Activated T-cell treated with anti-CD3 and anti-CD28 coated beads for 1 hour (primary cell): ENCODE results near the gene STARD13.

Experiments used
- DNase-seq: peaks from one replicate; pipeline ENCODE4 v3.0.0-alpha.2; 2020; ENCODE audit warnings: low read depth

The STARD13 gene

GRCh38 chr13:33146843-33147611 is 138.5 kb downstream of the STARD13 start:
- DNase-seq: no peak

- no peak for DNase-seq
Observed at GRCh38 chr13:33145667-33146066, 139.9 kb downstream of the STARD13 start.

- DNase-seq: no peak
Observed at GRCh38 chr13:33144358-33144784, 141.2 kb downstream of the STARD13 start.

- no peak for DNase-seq
Observed at GRCh38 chr13:33139780-33140535, 145.6 kb downstream of the STARD13 start.

GRCh38 chr13:33139184-33139583 is 146.4 kb downstream of the STARD13 start:
- no peak for DNase-seq

GRCh38 chr13:33138441-33138840 is 147.1 kb downstream of the STARD13 start:
- DNase-seq: no peak

GRCh38 chr13:33137721-33138120 is 147.8 kb downstream of the STARD13 start:
- no peak for DNase-seq

GRCh38 chr13:33135097-33135496 is 150.5 kb downstream of the STARD13 start:
- DNase-seq: no peak

- DNase-seq: no peak
Observed at GRCh38 chr13:33134213-33134612, 151.3 kb downstream of the STARD13 start.

GRCh38 chr13:33132644-33133440 is 152.7 kb downstream of the STARD13 start:
- no peak for DNase-seq

- DNase-seq: no peak
Observed at GRCh38 chr13:33129886-33130285, 155.7 kb downstream of the STARD13 start.

GRCh38 chr13:33129094-33129832 is 156.3 kb downstream of the STARD13 start:
- DNase-seq: no peak

GRCh38 chr13:33128134-33128533 is 157.4 kb downstream of the STARD13 start:
- no peak for DNase-seq

- no peak for DNase-seq
Observed at GRCh38 chr13:33127009-33127551, 158.5 kb downstream of the STARD13 start.

GRCh38 chr13:33125821-33126570 is 159.6 kb downstream of the STARD13 start:
- no peak for DNase-seq

- no peak for DNase-seq
Observed at GRCh38 chr13:33123066-33123859, 162.3 kb downstream of the STARD13 start.

GRCh38 chr13:33119856-33120543 is 165.6 kb downstream of the STARD13 start:
- DNase-seq: no peak

GRCh38 chr13:33119022-33119781 is 166.4 kb downstream of the STARD13 start:
- no peak for DNase-seq
